ENCODE measurements around the gene HLA-DPA1. TPM values are rescaled to one million over a fixed set of nuclear protein-coding genes. Genes with fewer than 3 reads are reported as not detected.

Gene HLA-DPA1
- total RNA-seq, 1 donor from 2014 or later: 600 TPM

DNA sequence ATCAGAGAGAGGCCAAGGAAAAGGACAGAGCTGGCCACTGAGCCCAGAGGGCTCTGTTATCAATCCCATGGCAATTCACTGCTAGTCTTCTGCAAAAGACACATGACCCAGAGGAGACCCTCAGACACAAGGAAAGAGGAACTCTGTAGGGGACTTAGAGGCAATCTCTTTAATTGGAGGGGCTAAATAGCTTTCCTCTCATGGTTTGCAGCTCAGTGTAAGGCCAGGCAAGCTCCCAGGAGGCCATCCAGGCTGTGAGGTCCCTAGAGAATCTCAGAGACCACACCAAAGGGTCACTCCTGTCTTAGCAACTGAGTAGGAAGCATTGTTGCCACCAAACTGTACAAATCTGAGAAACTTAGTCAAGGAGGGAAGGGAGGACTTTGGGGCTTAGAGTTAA is 54.1 kb downstream of the HLA-DPA1 start:
- Histone ChIP-seq H3K4me1 (peaks cover 47% of the 10 kb centered on the region), H3K27ac (peak overlapping the region; percentile 88), H3K27me3 (ENCODE audit: low read depth) (no peaks in the 10 kb centered on the region), H3K36me3 (no peaks in the 10 kb centered on the region), H3K4me3 (peak overlapping the region; percentile 34), H3K9me3 (no peaks in the 10 kb centered on the region)
- TF ChIP-seq, protein P1, sequence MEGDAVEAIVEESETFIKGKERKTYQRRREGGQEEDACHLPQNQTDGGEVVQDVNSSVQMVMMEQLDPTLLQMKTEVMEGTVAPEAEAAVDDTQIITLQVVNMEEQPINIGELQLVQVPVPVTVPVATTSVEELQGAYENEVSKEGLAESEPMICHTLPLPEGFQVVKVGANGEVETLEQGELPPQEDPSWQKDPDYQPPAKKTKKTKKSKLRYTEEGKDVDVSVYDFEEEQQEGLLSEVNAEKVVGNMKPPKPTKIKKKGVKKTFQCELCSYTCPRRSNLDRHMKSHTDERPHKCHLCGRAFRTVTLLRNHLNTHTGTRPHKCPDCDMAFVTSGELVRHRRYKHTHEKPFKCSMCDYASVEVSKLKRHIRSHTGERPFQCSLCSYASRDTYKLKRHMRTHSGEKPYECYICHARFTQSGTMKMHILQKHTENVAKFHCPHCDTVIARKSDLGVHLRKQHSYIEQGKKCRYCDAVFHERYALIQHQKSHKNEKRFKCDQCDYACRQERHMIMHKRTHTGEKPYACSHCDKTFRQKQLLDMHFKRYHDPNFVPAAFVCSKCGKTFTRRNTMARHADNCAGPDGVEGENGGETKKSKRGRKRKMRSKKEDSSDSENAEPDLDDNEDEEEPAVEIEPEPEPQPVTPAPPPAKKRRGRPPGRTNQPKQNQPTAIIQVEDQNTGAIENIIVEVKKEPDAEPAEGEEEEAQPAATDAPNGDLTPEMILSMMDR (IDR thresholded peaks at IDR 0.05): no peak
- DNase-seq: no peak
- peak; percentile 4 to 5 for ATAC-seq
- intact Hi-C loops (cut with DNase I): loop anchor here (10.0 kb wide), 1 partner anchor 65 kb away; no protein-coding TSS in a partner anchor

DNA sequence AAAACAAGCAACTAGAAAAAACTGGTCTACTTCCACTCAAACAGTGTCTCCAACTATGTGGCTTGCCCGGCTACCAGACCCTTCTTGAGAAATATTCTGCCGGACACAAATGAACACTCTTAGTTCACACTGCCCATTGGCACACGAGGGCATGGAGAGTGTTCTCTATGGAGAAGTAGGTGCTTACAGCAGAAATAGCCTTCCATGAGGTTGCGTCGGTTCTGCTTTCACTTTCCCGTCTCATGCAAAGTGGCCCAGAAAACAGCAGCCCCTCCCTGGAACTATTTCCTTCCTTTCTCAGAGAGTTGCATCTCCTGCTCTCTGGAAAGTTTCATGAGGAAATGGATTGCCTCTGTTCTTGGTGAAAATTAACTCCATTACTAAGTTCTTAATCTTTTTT is 54.5 kb downstream of the HLA-DPA1 start:
- Histone ChIP-seq H3K9me3 (no peaks in the 10 kb centered on the region), H3K27ac (peak overlapping the region; percentile 88), H3K4me3 (peak overlapping the region; percentile 34), H3K4me1 (peaks cover 47% of the 10 kb centered on the region), H3K36me3 (no peaks in the 10 kb centered on the region), H3K27me3 (ENCODE audit: low read depth) (no peaks in the 10 kb centered on the region)
- ATAC-seq (peak; percentile 97), DNase-seq (peak; percentile 87)
- intact Hi-C loops (cut with DNase I): loop anchor here (10.0 kb wide), 1 partner anchor 66 kb away; no protein-coding TSS in a partner anchor
- TF ChIP-seq, protein P1 (IDR thresholded peaks at IDR 0.05): no peak

GRCh38 chr6:33018418-33018817 is 55.0 kb downstream of the HLA-DPA1 start:
- no peak for ATAC-seq
- intact Hi-C loops (cut with DNase I): loop anchor here (10.0 kb wide), 1 partner anchor 66 kb away; no protein-coding TSS in a partner anchor

GRCh38 chr6:33017694-33018353 is 55.6 kb downstream of the HLA-DPA1 start:
- no peaks in the 10 kb centered on the region for H3K9me3 ChIP-seq
- intact Hi-C loops (cut with DNase I): loop anchor here (10.0 kb wide), 1 partner anchor 67 kb away; no protein-coding TSS in a partner anchor
- ATAC-seq: peak; percentile 22 to 48
- DNase-seq: no peak
- H3K36me3 ChIP-seq: no peaks in the 10 kb centered on the region
- H3K4me3 ChIP-seq: peak overlapping the region; percentile 34
- H3K4me1 ChIP-seq: peaks cover 47% of the 10 kb centered on the region
- TF ChIP-seq, protein P1 (IDR thresholded peaks at IDR 0.05): no peak
- peak overlapping the region; percentile 88 for H3K27ac ChIP-seq
- H3K27me3 ChIP-seq (ENCODE audit: low read depth): no peaks in the 10 kb centered on the region

More at GRCh38 chr6:33018418-33018817, 55.0 kb downstream of the HLA-DPA1 start:
- Histone ChIP-seq H3K4me1 (peaks cover 47% of the 10 kb centered on the region), H3K36me3 (no peaks in the 10 kb centered on the region), H3K9me3 (no peaks in the 10 kb centered on the region), H3K4me3 (peak overlapping the region; percentile 34), H3K27me3 (ENCODE audit: low read depth) (no peaks in the 10 kb centered on the region), H3K27ac (peak overlapping the region; percentile 88)
- DNase-seq: no peak
- TF ChIP-seq, protein P1 (IDR thresholded peaks at IDR 0.05): no peak

- Histone ChIP-seq H3K36me3 (no peaks in the 10 kb centered on the region), H3K4me3 (peak overlapping the region; percentile 34), H3K4me1 (peaks cover 47% of the 10 kb centered on the region), H3K27me3 (ENCODE audit: low read depth) (no peaks in the 10 kb centered on the region), H3K27ac (peak overlapping the region; percentile 88), H3K9me3 (no peaks in the 10 kb centered on the region)
- ATAC-seq (no peak), DNase-seq (no peak)
- intact Hi-C loops (cut with DNase I): loop anchor here (10.0 kb wide), 1 partner anchor 68 kb away; no protein-coding TSS in a partner anchor
- TF ChIP-seq, protein P1 (IDR thresholded peaks at IDR 0.05): no peak
Measured at GRCh38 chr6:33017018-33017417, 56.4 kb downstream of the HLA-DPA1 start.

Measured in lower lobe of right lung (tissue), 2 donors.